ENCODE data around the gene MEGF11.

Gene MEGF11

DNA sequence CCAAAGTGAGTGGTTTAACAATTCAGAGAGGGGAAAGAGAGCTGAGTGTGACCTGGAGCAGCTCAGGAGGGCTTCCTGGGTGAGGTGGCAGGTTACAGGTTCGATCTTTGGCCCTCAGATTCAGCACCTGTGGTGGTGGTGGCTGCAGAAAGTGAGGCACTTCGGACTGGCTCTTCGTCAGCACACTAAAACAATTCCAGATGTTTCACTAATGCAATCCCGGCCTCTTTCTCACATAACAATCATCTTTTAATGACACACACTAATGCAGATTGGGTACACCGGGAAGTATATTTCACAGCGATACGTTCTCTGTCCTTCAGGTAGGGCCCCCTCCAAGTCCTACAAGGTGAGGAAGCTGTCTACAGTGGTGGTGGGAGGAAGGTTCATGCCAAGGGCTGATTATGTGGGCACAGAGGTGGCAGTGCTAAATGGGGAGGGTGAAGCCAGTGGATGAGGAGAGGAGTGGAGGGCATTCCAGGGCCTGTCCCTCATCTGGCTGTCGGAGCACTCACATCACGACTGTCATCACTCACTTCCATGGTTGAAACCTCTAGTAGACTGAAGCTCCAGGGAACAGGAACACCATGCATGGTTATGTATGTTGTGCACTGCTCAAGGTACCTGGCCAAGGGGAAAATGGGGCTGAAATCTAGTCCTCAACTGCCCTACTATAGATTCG is 213.2 kb downstream of the MEGF11 start:
- Histone ChIP-seq H3K27ac (ENCODE audit: low read depth, low read length, severe bottlenecking) (no peak overlapping the region), H3K4me1 (ENCODE audit: control insufficient read depth, insufficient read depth, low read length, poor library complexity, severe bottlenecking) (no peaks in the 10 kb centered on the region), H3K9me3 (ENCODE audit: control insufficient read depth, low read length) (no peaks in the 10 kb centered on the region), H3K36me3 (ENCODE audit: control insufficient read depth, insufficient read depth, low read length) (no peaks in the 10 kb centered on the region), H3K4me3 (ENCODE audit: extremely low read depth, insufficient read depth, low read length, poor library complexity, severe bottlenecking) (no peak overlapping the region)
- 81 to 86% methylated on average over 5 to 6 of the region's 10 CpGs for WGBS, 2 experiments (ENCODE audit: insufficient coverage in 2 of 2)

- no peak overlapping the region for H3K4me3 ChIP-seq (ENCODE audit: extremely low read depth, insufficient read depth, low read length, poor library complexity, severe bottlenecking)
- H3K36me3 ChIP-seq (ENCODE audit: control insufficient read depth, insufficient read depth, low read length): no peaks in the 10 kb centered on the region
- H3K27ac ChIP-seq (ENCODE audit: low read depth, low read length, severe bottlenecking): no peak overlapping the region
- 54 to 70% methylated on average over 12 to 14 of the region's 29 CpGs for WGBS, 2 experiments (ENCODE audit: insufficient coverage in 2 of 2)
- no peaks in the 10 kb centered on the region for H3K9me3 ChIP-seq (ENCODE audit: control insufficient read depth, low read length)
- no peaks in the 10 kb centered on the region for H3K4me1 ChIP-seq (ENCODE audit: control insufficient read depth, insufficient read depth, low read length, poor library complexity, severe bottlenecking)
These were observed 214.3 kb downstream of the MEGF11 start for GRCh38 chr15:66039117-66039871.

DNA sequence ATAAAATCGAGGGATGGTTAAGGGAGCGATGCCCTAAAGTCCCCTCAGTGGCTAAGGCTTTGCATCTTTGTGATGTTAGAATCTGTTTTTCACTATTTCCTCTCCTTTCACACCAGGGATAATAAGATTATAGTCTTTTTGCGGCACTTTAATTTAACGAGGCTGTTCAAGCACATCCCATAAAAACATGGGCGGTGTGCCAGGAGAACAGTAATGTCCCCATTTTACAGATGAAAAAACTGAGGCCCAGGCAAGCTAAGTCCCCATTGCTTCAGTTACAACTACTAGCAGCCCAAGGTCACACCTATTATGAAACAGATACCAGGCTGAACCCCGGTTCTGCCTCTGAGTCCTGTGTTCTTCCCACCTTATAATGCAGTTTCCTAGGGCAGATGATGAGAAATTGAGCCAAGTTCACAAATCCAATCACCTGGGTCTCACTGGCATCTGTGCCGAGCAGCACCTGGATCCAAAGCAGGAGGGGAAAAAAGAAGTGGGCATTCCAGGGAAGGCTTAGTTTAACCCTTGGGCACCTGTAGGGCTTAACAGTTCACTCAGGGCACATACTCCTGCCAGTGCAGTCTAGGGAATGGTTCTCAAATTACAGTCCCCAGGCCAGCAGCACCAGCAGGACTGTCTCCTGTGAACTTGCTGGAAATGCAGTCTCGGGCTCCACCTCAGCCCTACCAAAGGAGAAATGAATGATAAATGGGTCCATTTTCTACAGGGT is 215.0 kb downstream of the MEGF11 start:
- Histone ChIP-seq H3K27ac (ENCODE audit: low read depth, low read length, severe bottlenecking) (no peak overlapping the region), H3K9me3 (ENCODE audit: control insufficient read depth, low read length) (no peaks in the 10 kb centered on the region), H3K36me3 (ENCODE audit: control insufficient read depth, insufficient read depth, low read length) (no peaks in the 10 kb centered on the region), H3K4me3 (ENCODE audit: extremely low read depth, insufficient read depth, low read length, poor library complexity, severe bottlenecking) (no peak overlapping the region), H3K4me1 (ENCODE audit: control insufficient read depth, insufficient read depth, low read length, poor library complexity, severe bottlenecking) (no peaks in the 10 kb centered on the region)
- 73 to 83% methylated on average over 5 of the region's 8 CpGs for WGBS, 2 experiments (ENCODE audit: insufficient coverage in 2 of 2)

- WGBS, 2 experiments (ENCODE audit: insufficient coverage in 2 of 2): 76 to 94% methylated on average over 2 to 3 of the region's 5 CpGs
- no peaks in the 10 kb centered on the region for H3K4me1 ChIP-seq (ENCODE audit: control insufficient read depth, insufficient read depth, low read length, poor library complexity, severe bottlenecking)
- H3K27ac ChIP-seq (ENCODE audit: low read depth, low read length, severe bottlenecking): no peak overlapping the region
- peaks cover 5% of the 10 kb centered on the region for H3K9me3 ChIP-seq (ENCODE audit: control insufficient read depth, low read length)
- H3K36me3 ChIP-seq (ENCODE audit: control insufficient read depth, insufficient read depth, low read length): no peaks in the 10 kb centered on the region
- H3K4me3 ChIP-seq (ENCODE audit: extremely low read depth, insufficient read depth, low read length, poor library complexity, severe bottlenecking): no peak overlapping the region
These were observed 216.7 kb downstream of the MEGF11 start for GRCh38 chr15:66036859-66037258.

- Histone ChIP-seq H3K27ac (ENCODE audit: low read depth, low read length, severe bottlenecking) (no peak overlapping the region), H3K36me3 (ENCODE audit: control insufficient read depth, insufficient read depth, low read length) (no peaks in the 10 kb centered on the region), H3K4me3 (ENCODE audit: extremely low read depth, insufficient read depth, low read length, poor library complexity, severe bottlenecking) (no peak overlapping the region), H3K9me3 (ENCODE audit: control insufficient read depth, low read length) (peaks cover 5% of the 10 kb centered on the region), H3K4me1 (ENCODE audit: control insufficient read depth, insufficient read depth, low read length, poor library complexity, severe bottlenecking) (no peaks in the 10 kb centered on the region)
- WGBS, 2 experiments (ENCODE audit: insufficient coverage in 2 of 2): 75 to 85% methylated on average over 4 to 5 of the region's 5 CpGs
These were observed 217.6 kb downstream of the MEGF11 start for GRCh38 chr15:66035901-66036300.

DNA sequence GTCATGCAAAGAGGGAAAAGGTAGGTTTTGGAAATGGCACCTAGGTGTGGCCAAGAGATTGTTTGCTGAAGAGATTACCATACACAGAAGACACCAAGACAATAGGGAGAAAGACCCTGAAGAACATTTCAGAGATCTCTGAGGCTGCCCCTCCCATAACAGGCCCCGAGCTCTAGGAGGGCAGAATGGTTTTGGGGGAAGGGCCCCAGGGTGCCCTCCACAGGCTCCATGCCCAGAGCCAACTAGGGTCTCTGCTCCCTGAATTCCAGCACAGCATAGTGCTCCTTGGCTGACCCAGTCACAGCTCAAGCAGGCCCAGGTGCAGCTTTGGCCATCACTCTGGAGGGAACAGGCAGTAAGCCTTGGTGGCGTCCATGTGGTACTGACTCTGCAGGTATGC is 220.4 kb downstream of the MEGF11 start:
- no peak overlapping the region for H3K27ac ChIP-seq (ENCODE audit: low read depth, low read length, severe bottlenecking)

DNA sequence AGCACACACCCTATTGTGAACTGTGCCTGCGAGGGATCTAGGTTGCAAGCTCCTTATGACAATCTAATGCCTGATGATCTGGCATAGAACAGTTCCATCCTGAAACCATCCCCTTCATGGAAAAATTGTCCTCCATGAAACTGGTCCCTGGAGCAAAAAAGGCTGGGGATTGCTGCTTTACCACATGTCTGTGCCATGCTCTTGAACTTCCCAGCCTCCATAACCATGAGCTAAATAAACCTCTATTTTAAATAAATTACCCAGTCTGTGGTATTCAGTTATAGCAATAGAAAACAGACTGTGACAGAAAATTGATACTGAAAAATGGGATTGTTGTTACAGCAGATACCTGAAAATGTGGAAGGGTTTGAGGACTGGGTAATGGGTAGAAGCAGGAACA is 221.5 kb downstream of the MEGF11 start:
- Histone ChIP-seq H3K4me1 (ENCODE audit: control insufficient read depth, insufficient read depth, low read length, poor library complexity, severe bottlenecking) (no peaks in the 10 kb centered on the region), H3K27ac (ENCODE audit: low read depth, low read length, severe bottlenecking) (no peak overlapping the region), H3K9me3 (ENCODE audit: control insufficient read depth, low read length) (peaks cover 5% of the 10 kb centered on the region), H3K4me3 (ENCODE audit: extremely low read depth, insufficient read depth, low read length, poor library complexity, severe bottlenecking) (no peak overlapping the region), H3K36me3 (ENCODE audit: control insufficient read depth, insufficient read depth, low read length) (no peaks in the 10 kb centered on the region)
- 75 to 78% methylated on average over 1 of the region's 1 CpG for WGBS, 2 experiments (ENCODE audit: insufficient coverage in 2 of 2)

More for the DNA sequence above, 220.4 kb downstream of the MEGF11 start:
- Histone ChIP-seq H3K36me3 (ENCODE audit: control insufficient read depth, insufficient read depth, low read length) (no peaks in the 10 kb centered on the region), H3K4me3 (ENCODE audit: extremely low read depth, insufficient read depth, low read length, poor library complexity, severe bottlenecking) (no peak overlapping the region), H3K4me1 (ENCODE audit: control insufficient read depth, insufficient read depth, low read length, poor library complexity, severe bottlenecking) (no peaks in the 10 kb centered on the region), H3K9me3 (ENCODE audit: control insufficient read depth, low read length) (peaks cover 5% of the 10 kb centered on the region)
- 86 to 100% methylated on average over 1 to 2 of the region's 2 CpGs for WGBS, 2 experiments (ENCODE audit: insufficient coverage in 2 of 2)

DNA sequence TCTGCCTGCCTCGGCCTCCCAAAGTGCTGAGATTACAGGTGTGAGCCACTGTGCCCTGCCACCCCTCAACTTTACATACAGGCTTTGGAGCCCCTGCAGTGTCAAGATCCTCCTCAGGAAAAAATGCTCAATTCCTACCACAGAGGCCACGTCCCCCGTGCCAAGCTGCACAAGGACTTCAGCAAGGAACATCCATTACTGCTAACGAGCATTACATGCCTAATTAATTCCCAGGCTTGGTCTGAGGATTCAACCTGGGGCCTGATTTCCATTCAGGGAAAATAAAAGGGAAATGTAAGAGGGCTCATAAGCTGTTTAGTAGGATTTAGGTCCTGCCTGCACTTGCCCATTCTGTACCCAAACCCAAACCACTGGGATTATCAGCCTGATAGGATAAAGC is 222.9 kb downstream of the MEGF11 start:
- 78 to 83% methylated on average over 3 of the region's 4 CpGs for WGBS, 2 experiments (ENCODE audit: insufficient coverage in 2 of 2)
- no peak overlapping the region for H3K4me3 ChIP-seq (ENCODE audit: extremely low read depth, insufficient read depth, low read length, poor library complexity, severe bottlenecking)
- no peak overlapping the region for H3K27ac ChIP-seq (ENCODE audit: low read depth, low read length, severe bottlenecking)
- no peaks in the 10 kb centered on the region for H3K36me3 ChIP-seq (ENCODE audit: control insufficient read depth, insufficient read depth, low read length)
- H3K9me3 ChIP-seq (ENCODE audit: control insufficient read depth, low read length): peaks cover 5% of the 10 kb centered on the region
- no peaks in the 10 kb centered on the region for H3K4me1 ChIP-seq (ENCODE audit: control insufficient read depth, insufficient read depth, low read length, poor library complexity, severe bottlenecking)

GRCh38 chr15:66029650-66030049 is 223.9 kb downstream of the MEGF11 start:
- Histone ChIP-seq H3K36me3 (ENCODE audit: control insufficient read depth, insufficient read depth, low read length) (no peaks in the 10 kb centered on the region), H3K4me3 (ENCODE audit: extremely low read depth, insufficient read depth, low read length, poor library complexity, severe bottlenecking) (no peak overlapping the region), H3K27ac (ENCODE audit: low read depth, low read length, severe bottlenecking) (no peak overlapping the region), H3K4me1 (ENCODE audit: control insufficient read depth, insufficient read depth, low read length, poor library complexity, severe bottlenecking) (no peaks in the 10 kb centered on the region), H3K9me3 (ENCODE audit: control insufficient read depth, low read length) (peaks cover 5% of the 10 kb centered on the region)
- 88 to 94% methylated on average over 4 to 5 of the region's 5 CpGs for WGBS, 2 experiments (ENCODE audit: insufficient coverage in 2 of 2)

DNA sequence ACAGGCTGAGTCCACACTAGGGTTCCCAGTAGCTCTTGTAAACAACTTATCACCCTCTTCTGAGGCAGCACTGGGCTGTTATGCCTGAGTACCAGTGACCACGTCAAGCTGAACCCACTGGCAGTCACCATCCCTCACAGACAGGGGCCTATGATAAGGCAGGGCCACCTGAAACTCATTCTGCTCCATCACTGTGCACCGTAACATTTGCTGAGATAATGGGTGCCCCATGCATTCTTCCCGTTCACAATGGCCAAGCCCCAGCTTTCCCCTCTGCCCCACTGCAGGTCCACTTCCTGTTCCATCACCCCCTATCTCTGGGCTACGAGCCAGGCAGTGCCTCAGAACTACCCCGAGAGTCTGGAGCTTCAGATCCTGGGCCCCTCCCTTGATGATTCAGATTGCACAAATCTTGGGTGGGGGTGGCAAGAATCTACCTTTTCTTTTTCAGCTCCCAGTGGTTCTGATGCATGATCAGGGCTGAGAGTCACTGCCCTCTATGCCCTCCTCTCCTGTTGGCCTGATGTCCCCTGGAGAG is 226.2 kb downstream of the MEGF11 start:
- 71 to 100% methylated on average over 3 to 4 of the region's 5 CpGs for WGBS, 2 experiments (ENCODE audit: insufficient coverage in 2 of 2)
- no peak overlapping the region for H3K4me3 ChIP-seq (ENCODE audit: extremely low read depth, insufficient read depth, low read length, poor library complexity, severe bottlenecking)
- H3K4me1 ChIP-seq (ENCODE audit: control insufficient read depth, insufficient read depth, low read length, poor library complexity, severe bottlenecking): no peaks in the 10 kb centered on the region
- no peaks in the 10 kb centered on the region for H3K9me3 ChIP-seq (ENCODE audit: control insufficient read depth, low read length)
- no peak overlapping the region for H3K27ac ChIP-seq (ENCODE audit: low read depth, low read length, severe bottlenecking)
- no peaks in the 10 kb centered on the region for H3K36me3 ChIP-seq (ENCODE audit: control insufficient read depth, insufficient read depth, low read length)

All from mesodermal cell (in vitro differentiated cells).